Mammary epithelial cell (primary cell): ENCODE results near the gene INIP.

Experiments used
- EZH2 ChIP-seq: IDR thresholded peaks from 2 replicates; pipeline ENCODE4 v1.6.1; 2012; ENCODE audit warnings: low read length, inconsistent platforms, borderline replicate concordance
- TF ChIP-seq, protein P1 (sequence below), 2 donors: IDR thresholded peaks in 1 of 2; conservative IDR thresholded peaks in 1 of 2; 2 replicates each; pipeline ENCODE4 v1.5.1; 2011 to 2012; ENCODE audit warnings: inconsistent platforms in 2 of 2, low read length in 2 of 2, mild to moderate bottlenecking in 2 of 2, control low read depth in 1 of 2, low read depth in 1 of 2; ENCODE audit not compliant: insufficient read depth in 1 of 2; ENCODE audit errors: extremely low read depth in 1 of 2

DNA sequence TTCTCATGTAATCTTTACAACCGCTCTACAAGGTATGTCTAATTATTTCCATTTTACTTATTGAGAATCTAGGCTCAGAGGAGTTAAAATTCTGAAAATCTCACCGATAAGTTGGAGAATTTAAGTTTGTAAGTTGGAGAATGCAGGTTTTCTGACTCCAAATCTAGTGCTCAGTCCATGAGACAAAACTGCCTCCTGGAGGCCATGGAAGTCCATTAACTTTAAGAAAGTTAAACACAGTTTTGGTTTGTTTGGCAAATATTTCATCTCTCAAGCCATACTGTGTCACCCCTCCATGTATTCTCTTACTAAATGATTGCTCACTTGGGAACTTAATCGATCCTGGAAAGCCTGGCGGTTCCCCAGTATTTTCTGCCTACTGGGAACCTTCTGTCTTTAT, 52.6 kb downstream of the INIP start:
- TF ChIP-seq, protein P1, sequence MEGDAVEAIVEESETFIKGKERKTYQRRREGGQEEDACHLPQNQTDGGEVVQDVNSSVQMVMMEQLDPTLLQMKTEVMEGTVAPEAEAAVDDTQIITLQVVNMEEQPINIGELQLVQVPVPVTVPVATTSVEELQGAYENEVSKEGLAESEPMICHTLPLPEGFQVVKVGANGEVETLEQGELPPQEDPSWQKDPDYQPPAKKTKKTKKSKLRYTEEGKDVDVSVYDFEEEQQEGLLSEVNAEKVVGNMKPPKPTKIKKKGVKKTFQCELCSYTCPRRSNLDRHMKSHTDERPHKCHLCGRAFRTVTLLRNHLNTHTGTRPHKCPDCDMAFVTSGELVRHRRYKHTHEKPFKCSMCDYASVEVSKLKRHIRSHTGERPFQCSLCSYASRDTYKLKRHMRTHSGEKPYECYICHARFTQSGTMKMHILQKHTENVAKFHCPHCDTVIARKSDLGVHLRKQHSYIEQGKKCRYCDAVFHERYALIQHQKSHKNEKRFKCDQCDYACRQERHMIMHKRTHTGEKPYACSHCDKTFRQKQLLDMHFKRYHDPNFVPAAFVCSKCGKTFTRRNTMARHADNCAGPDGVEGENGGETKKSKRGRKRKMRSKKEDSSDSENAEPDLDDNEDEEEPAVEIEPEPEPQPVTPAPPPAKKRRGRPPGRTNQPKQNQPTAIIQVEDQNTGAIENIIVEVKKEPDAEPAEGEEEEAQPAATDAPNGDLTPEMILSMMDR (conservative IDR thresholded peaks at IDR 0.05 in 1 of 2, IDR thresholded peaks at IDR 0.05 in 1 of 2; ENCODE audit: extremely low read depth in 1 of 2, insufficient read depth in 1 of 2, low read depth in 1 of 2, low read length in 2 of 2), result peak; percentile 38 to 55
- no peak for TF ChIP-seq EZH2
